ENCODE data around the gene DACH1.

DNA sequence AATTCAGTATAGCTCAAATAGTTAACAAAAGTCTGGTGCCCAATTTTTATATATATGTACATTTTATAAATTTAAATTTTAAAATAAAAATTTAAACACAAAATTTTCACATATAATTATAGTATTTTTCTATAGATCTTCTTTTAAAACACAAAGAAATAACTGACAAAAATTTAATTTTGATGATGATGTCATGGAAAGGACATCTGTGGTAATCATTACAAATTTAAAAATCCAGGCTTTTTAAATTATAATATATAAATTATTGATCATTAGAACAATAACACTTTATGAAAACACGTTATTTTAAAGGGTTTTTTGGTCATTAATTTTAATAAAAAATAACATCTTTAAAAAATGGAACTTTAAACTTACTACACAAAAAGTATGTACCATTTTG lies 381.1 kb downstream of the DACH1 start:
- TF ChIP-seq POLR2AphosphoS5 (IDR thresholded peaks at IDR 0.05; ENCODE audit: low read depth, low read length) (no peak), POLR2A (IDR thresholded peaks at IDR 0.05; ENCODE audit: low read depth, low read length) (no peak), TAF1 (IDR thresholded peaks at IDR 0.05; ENCODE audit: borderline replicate concordance, low read depth, low read length) (no peak)
